GM12801 (cell line): ENCODE results near the gene C21orf58.

Experiments
- CTCF ChIP-seq: IDR thresholded peaks from one replicate; pipeline ENCODE4 v1.5.1; 2011; ENCODE audit warnings: control low read depth; ENCODE audit not compliant: insufficient read length; ENCODE audit errors: extremely low read depth

Gene C21orf58

GRCh38 chr21:46311568-46311967 lies 12.1 kb downstream of the C21orf58 start:
- TF ChIP-seq CTCF = no peak

GRCh38 chr21:46308431-46308830 lies 15.2 kb downstream of the C21orf58 start:
- no peak for TF ChIP-seq CTCF

- TF ChIP-seq CTCF = no peak
Observed at GRCh38 chr21:46307625-46308024, 16.0 kb downstream of the C21orf58 start.

- no peak for TF ChIP-seq CTCF
Observed at GRCh38 chr21:46304955-46305354, 18.7 kb downstream of the C21orf58 start.

GRCh38 chr21:46304437-46304836 lies 19.2 kb downstream of the C21orf58 start:
- TF ChIP-seq CTCF = no peak

GRCh38 chr21:46301759-46302158 lies 21.9 kb downstream of the C21orf58 start:
- TF ChIP-seq CTCF = no peak

GRCh38 chr21:46299167-46299566 lies 24.5 kb downstream of the C21orf58 start:
- TF ChIP-seq CTCF = no peak
